SK-N-SH (cell line): Measurements from ENCODE around the gene TPD52L2. TPM values are rescaled to one million over a fixed set of nuclear protein-coding genes. Genes with fewer than 3 reads are reported as not detected.

Experiments
- CTCF ChIA-PET: fragments of 300-600, 350-600 bp; formaldehyde crosslinking; extraction: SDS; loops from one replicate; lab custom pipeline; 2021; lab: Yijun Ruan, JAX
- POLR2A ChIA-PET: fragments of 350-600 bp; sonication (Branson Sonifier 250); formaldehyde crosslinking; extraction: SDS; loops from one replicate; lab custom pipeline; 2020; ENCODE audit warnings: antibody characterized with exemption, inconsistent platforms; lab: Yijun Ruan, JAX
- DNase-seq: peaks from one replicate; pipeline ENCODE4 v3.0.0; 2012
- H2AFZ ChIP-seq: fragments of 200-600 bp; sonication (generic); 2 replicates; pipeline ENCODE4 v1.8.1; 2016; ENCODE audit warnings: antibody characterized with exemption, mild to moderate bottlenecking, low read depth
- H3F3A ChIP-seq: fragments of 200-600 bp; sonication (generic); replicated peaks from 2 replicates; pipeline ENCODE3; 2016; ENCODE audit warnings: antibody characterized with exemption, mild to moderate bottlenecking; ENCODE audit not compliant: insufficient read depth
- H3K27ac ChIP-seq, 2 experiments: fragments of 200-500 bp in 1 of 2; fragments of 200-600 bp in 1 of 2; sonication (Bioruptor generic) in 1 of 2; sonication (generic), shearing (Covaris generic) in 1 of 2; 2 replicates each; pipeline versions ENCODE4 v1.5.1 to v1.6.1; 2014 to 2016; ENCODE audit warnings: low read depth in 2 of 2, inconsistent platforms in 1 of 2, low read length in 1 of 2, mild to moderate bottlenecking in 1 of 2, mixed read lengths in 1 of 2
- H3K27me3 ChIP-seq: fragments of 200-600 bp; sonication (generic), shearing (Covaris generic); 2 replicates; pipeline ENCODE4 v1.6.1; 2016; ENCODE audit warnings: mixed run types; ENCODE audit not compliant: insufficient read depth
- H3K36me3 ChIP-seq, 2 experiments: fragments of 200-500 bp in 1 of 2; fragments of 200-600 bp in 1 of 2; sonication (Bioruptor generic) in 1 of 2; sonication (generic) in 1 of 2; replicated peaks in 1 of 2; 2 replicates each; pipeline versions ENCODE3 to v1.5.1; 2014 to 2016; ENCODE audit warnings: low read length in 1 of 2, mild to moderate bottlenecking in 1 of 2; ENCODE audit not compliant: insufficient read depth in 2 of 2, control insufficient read depth in 1 of 2
- H3K4me1 ChIP-seq, 2 experiments: fragments of 200-500 bp in 1 of 2; fragments of 200-600 bp in 1 of 2; sonication (Bioruptor generic) in 1 of 2; sonication (generic), shearing (Covaris generic) in 1 of 2; 2 replicates each; pipeline versions ENCODE4 v1.5.1 to v1.6.1; 2014 to 2016; ENCODE audit warnings: low read depth in 1 of 2, low read length in 1 of 2, mixed run types in 1 of 2; ENCODE audit not compliant: insufficient read depth in 2 of 2, control insufficient read depth in 1 of 2
- H3K4me2 ChIP-seq: fragments of 200-600 bp; sonication (generic), shearing (Covaris generic); 2 replicates; pipeline ENCODE4 v1.6.1; 2017; ENCODE audit warnings: mixed run types
- H3K4me3 ChIP-seq, 2 experiments: fragments of 200-500 bp in 1 of 2; fragments of 200-600 bp in 1 of 2; sonication (Bioruptor generic) in 1 of 2; sonication (generic), shearing (Covaris generic) in 1 of 2; 2 replicates each; pipeline versions ENCODE4 v1.5.1 to v1.8.1; 2014 to 2016; ENCODE audit warnings: low read depth in 2 of 2, inconsistent platforms in 1 of 2, low read length in 1 of 2, mild to moderate bottlenecking in 1 of 2, mixed read lengths in 1 of 2, moderate library complexity in 1 of 2
- H3K79me2 ChIP-seq: fragments of 200-600 bp; sonication (generic); 2 replicates; pipeline ENCODE4 v1.8.1; 2017; ENCODE audit warnings: mild to moderate bottlenecking; ENCODE audit not compliant: insufficient read depth
- H3K9ac ChIP-seq: fragments of 200-600 bp; sonication (generic); 2 replicates; pipeline ENCODE4 v1.6.1; 2017; ENCODE audit warnings: mixed run types
- H3K9me2 ChIP-seq: fragments of 200-600 bp; sonication (generic); 2 replicates; pipeline ENCODE4 v1.6.1; 2017; ENCODE audit warnings: mixed run types
- H3K9me3 ChIP-seq: fragments of 200-600 bp; sonication (generic); 2 replicates; pipeline ENCODE4 v1.6.1; 2017; ENCODE audit warnings: mixed run types, mild to moderate bottlenecking, moderate library complexity
- H4K20me1 ChIP-seq: fragments of 200-600 bp; sonication (generic); 2 replicates; pipeline ENCODE4 v1.6.1; 2017; ENCODE audit warnings: mild to moderate bottlenecking, mixed run types; ENCODE audit not compliant: insufficient read depth
- CTCF ChIP-seq: fragments of 200-600 bp; sonication (generic); IDR thresholded peaks from 2 replicates; pipeline ENCODE4 v1.6.1; 2017; ENCODE audit warnings: antibody characterized with exemption, mild to moderate bottlenecking, moderate library complexity
- ELF1 ChIP-seq: IDR thresholded peaks from 2 replicates; pipeline ENCODE4 v1.4.0; 2012
- EZH2phosphoT487 ChIP-seq: fragments of 200-600 bp; sonication (generic); IDR thresholded peaks from 2 replicates; pipeline ENCODE4 v1.6.1; 2017; ENCODE audit warnings: low read depth, mixed run types, mild to moderate bottlenecking, antibody characterized with exemption, moderate library complexity, borderline replicate concordance
- FOXM1 ChIP-seq: IDR thresholded peaks from 2 replicates; pipeline ENCODE4 v1.4.0; 2012; ENCODE audit warnings: low read depth, mild to moderate bottlenecking
- GABPA ChIP-seq: IDR thresholded peaks from 2 replicates; pipeline ENCODE4 v1.4.0; 2012; ENCODE audit warnings: low read depth, mild to moderate bottlenecking
- MEF2A ChIP-seq: IDR thresholded peaks from 2 replicates; pipeline ENCODE4 v1.4.0; 2012; ENCODE audit warnings: low read depth, borderline replicate concordance
- MXI1 ChIP-seq: IDR thresholded peaks from 2 replicates; pipeline ENCODE4 v1.6.1; 2012; ENCODE audit warnings: mild to moderate bottlenecking, low read depth, low read length, improper control_type of control experiment
- NRF1 ChIP-seq: IDR thresholded peaks from 2 replicates; pipeline ENCODE4 v1.6.1; 2012; ENCODE audit warnings: low read depth, mild to moderate bottlenecking, low read length
- PBX3 ChIP-seq: IDR thresholded peaks from 2 replicates; pipeline ENCODE4; 2012
- POLR2AphosphoS5 ChIP-seq: IDR thresholded peaks from 2 replicates; pipeline ENCODE4 v1.6.1; 2012; ENCODE audit warnings: low read depth, low read length
- RAD21 ChIP-seq: IDR thresholded peaks from 2 replicates; pipeline ENCODE4 v1.6.1; 2012; ENCODE audit warnings: mild to moderate bottlenecking, low read length
- RXRA ChIP-seq: IDR thresholded peaks from 2 replicates; pipeline ENCODE4 v1.4.0; 2012; ENCODE audit warnings: low read depth, mild to moderate bottlenecking, borderline replicate concordance
- TCF12 ChIP-seq: IDR thresholded peaks from 2 replicates; pipeline ENCODE4 v1.4.0; 2012
- TEAD4 ChIP-seq: IDR thresholded peaks from 2 replicates; pipeline ENCODE4 v1.4.0; 2012; ENCODE audit warnings: mild to moderate bottlenecking, borderline replicate concordance; ENCODE audit not compliant: insufficient read depth
- ZBTB33 ChIP-seq: IDR thresholded peaks from 2 replicates; pipeline ENCODE4 v1.4.0; 2012; ENCODE audit warnings: low read depth, borderline replicate concordance
- WGBS: methylation state at CpG from one replicate; pipeline ENCODE4 v1.1.6; 2017; ENCODE audit warnings: low lambda C conversion rate; 5-methylcytosine and 5-hydroxymethylcytosine counted together
- polyA plus RNA-seq, 3 experiments: library from polyadenylated mRNA; depleted of rRNA; stranded (reverse); fragments of >200 nt; gene quantifications; 2 replicates each; pipeline ENCODE4 v1.2.3, GENCODE V29; 2012
- TF ChIP-seq, protein P1 (sequence below): IDR thresholded peaks from 2 replicates; pipeline ENCODE4 v1.4.0; 2012; ENCODE audit warnings: low read depth, borderline replicate concordance
- TF ChIP-seq, protein P2 (sequence below): fragments of 150-350 bp; IDR thresholded peaks from 2 replicates; pipeline ENCODE4 v1.6.1; 2016; ENCODE audit warnings: mild to moderate bottlenecking, low read depth, low read length

TPD52L2 gene
- polyA plus RNA-seq, 1 of the 3 experiments (the other 2 are of a cell fraction), result 137 TPM

DNA sequence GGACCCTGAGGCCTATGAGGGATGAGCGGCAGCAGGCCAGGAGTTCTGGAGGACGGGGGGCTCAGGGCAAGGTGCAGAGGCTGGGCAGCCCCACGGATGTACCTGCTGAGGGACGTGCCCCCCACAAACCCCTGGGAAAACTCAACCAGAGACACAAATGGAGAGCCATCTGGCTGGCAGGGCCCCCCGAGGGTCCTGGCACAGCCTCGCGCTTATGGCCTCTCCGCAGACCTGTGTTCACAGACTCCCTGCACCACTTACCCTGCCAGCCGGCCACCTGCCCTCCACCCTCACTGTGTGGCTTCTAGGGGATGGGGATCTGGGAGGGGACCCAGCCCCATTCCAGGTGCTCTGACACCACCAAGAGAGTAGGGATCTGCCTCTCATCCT is 30.6 kb upstream of the TPD52L2 start:
- WGBS, result 95% methylated on average over 5 of the region's 9 CpGs
- no peak overlapping the region for H3K9ac ChIP-seq
- no peak for DNase-seq
- H3K27me3 ChIP-seq, result no peaks in the 10 kb centered on the region
- H3K36me3 ChIP-seq, result no peaks in the 10 kb centered on the region
- peaks cover 4% of the 10 kb centered on the region for H3F3A ChIP-seq
- no peak for TF ChIP-seq FOXM1
- TF ChIP-seq CTCF, result no peak
- TF ChIP-seq EZH2phosphoT487, result no peak
- TF ChIP-seq NRF1, result no peak
- TF ChIP-seq RXRA, result no peak
- no peak for TF ChIP-seq POLR2AphosphoS5
- TF ChIP-seq, protein P1, sequence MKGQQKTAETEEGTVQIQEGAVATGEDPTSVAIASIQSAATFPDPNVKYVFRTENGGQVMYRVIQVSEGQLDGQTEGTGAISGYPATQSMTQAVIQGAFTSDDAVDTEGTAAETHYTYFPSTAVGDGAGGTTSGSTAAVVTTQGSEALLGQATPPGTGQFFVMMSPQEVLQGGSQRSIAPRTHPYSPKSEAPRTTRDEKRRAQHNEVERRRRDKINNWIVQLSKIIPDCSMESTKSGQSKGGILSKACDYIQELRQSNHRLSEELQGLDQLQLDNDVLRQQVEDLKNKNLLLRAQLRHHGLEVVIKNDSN, result no peak
- 0 out of 2 replicates have a peak overlapping the region, but pooled peaks have one; percentile 35 for H2AFZ ChIP-seq
- H3K79me2 ChIP-seq, result no peaks in the 10 kb centered on the region
- peak overlapping the region in 1 of 2 experiments; percentile 25; a peak in 1 of 4 replicates for H3K27ac ChIP-seq
- peaks cover 5 to 23% of the 10 kb centered on the region in 2 experiments; a peak in 2 of 4 replicates for H3K4me1 ChIP-seq
- no peaks in the 10 kb centered on the region for H3K9me3 ChIP-seq
- ChIA-PET CTCF (interaction anchor here (0.7 to 2.3 kb wide), 5 partner anchors 18 to 255 kb away, joined by 3 to 9 read pairs (median 4); no protein-coding TSS in a partner anchor), POLR2A (no interaction called here)
- H3K9me2 ChIP-seq, result no peaks in the 10 kb centered on the region
- H4K20me1 ChIP-seq, result no peaks in the 10 kb centered on the region
- no peak overlapping the region for H3K4me3 ChIP-seq
- H3K4me2 ChIP-seq, result peak overlapping the region; percentile 55

DNA sequence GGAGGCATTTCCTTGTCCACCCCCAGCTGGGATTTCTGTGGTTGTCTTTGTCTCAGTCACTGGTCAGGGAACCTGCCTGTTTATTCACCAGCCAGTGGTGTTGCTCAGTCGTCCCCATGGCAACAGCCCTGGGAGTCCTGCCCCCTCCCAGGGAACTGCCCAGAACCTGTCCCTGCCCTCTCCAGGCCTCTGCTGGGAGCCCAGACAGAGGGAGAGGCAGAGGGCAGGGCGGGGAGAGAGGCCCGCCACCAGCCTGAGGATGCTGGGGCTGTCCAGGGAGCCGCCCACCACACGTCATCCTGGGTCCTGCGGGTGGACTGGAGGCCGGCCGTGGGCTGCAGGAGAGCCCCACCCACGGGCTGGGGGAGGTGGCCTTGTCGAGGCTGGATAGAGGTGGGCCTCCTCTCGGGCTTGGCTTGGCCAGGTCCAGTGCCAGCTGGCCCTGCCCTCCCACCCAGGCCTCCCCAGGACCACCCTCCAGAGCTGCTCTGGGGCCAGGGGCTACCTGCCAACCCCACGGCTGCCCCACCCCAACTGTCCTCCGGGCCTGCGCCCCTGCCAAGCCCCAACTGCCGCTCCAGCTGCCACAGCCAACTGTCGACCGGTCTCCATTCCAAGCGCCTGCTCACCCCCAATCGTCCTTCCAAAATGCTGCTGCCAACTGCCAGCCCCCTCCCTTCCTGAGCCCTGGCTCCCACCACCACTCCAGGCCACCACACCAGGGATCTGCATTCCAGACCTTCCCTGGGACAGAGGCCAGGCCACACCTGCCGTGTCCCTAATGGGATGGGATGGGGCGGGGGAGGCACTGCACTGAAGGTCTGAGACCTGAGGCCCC is 29.8 kb upstream of the TPD52L2 start:
- TF ChIP-seq RAD21 (0 out of 2 replicates have a peak, but pooled peaks have one; percentile 5), PBX3 (peak; percentile 95), TCF12 (no peak), TEAD4 (no peak), ELF1 (peak; percentile 47; the same call in 1 of the 2 replicates), GABPA (no peak), MEF2A (no peak), ZBTB33 (no peak), MXI1 (peak; percentile 60; the same call in 1 of the 2 replicates)
- TF ChIP-seq, protein P2, sequence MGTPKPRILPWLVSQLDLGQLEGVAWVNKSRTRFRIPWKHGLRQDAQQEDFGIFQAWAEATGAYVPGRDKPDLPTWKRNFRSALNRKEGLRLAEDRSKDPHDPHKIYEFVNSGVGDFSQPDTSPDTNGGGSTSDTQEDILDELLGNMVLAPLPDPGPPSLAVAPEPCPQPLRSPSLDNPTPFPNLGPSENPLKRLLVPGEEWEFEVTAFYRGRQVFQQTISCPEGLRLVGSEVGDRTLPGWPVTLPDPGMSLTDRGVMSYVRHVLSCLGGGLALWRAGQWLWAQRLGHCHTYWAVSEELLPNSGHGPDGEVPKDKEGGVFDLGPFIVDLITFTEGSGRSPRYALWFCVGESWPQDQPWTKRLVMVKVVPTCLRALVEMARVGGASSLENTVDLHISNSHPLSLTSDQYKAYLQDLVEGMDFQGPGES, result peak; percentile 58
- no peak overlapping the region for H3K9ac ChIP-seq
- no peaks in the 10 kb centered on the region for H3K27me3 ChIP-seq
- H2AFZ ChIP-seq, result no peak overlapping the region
- H3K4me1 ChIP-seq, result peaks cover 5 to 19% of the 10 kb centered on the region in 2 experiments; a peak in 2 of 4 replicates
- H3K27ac ChIP-seq, result no peak overlapping the region
- H3K9me3 ChIP-seq, result no peaks in the 10 kb centered on the region
- POLR2A ChIA-PET, result no interaction called here
- no peaks in the 10 kb centered on the region for H4K20me1 ChIP-seq
- peak overlapping the region; percentile 55 for H3K4me2 ChIP-seq
- DNase-seq, result peak; percentile 90
- H3K79me2 ChIP-seq, result no peaks in the 10 kb centered on the region
- H3K9me2 ChIP-seq, result no peaks in the 10 kb centered on the region
- 76% methylated on average over 10 of the region's 21 CpGs for WGBS
- no peaks in the 10 kb centered on the region for H3F3A ChIP-seq
- no peak overlapping the region for H3K4me3 ChIP-seq
- H3K36me3 ChIP-seq, result no peaks in the 10 kb centered on the region
- CTCF ChIA-PET, result interaction anchor here (0.7 to 2.3 kb wide), 5 partner anchors 18 to 255 kb away, joined by 3 to 9 read pairs (median 4); no protein-coding TSS in a partner anchor
